AG09309 (cell line): ENCODE data around the gene TEAD2.

Experiments
- DNase-seq: peaks from one replicate; pipeline ENCODE4 v3.0.0-alpha.2; 2010; ENCODE audit warnings: low read depth
- H3K4me3 ChIP-seq: 2 replicates; pipeline ENCODE4 v1.5.1; 2011; ENCODE audit warnings: mild to moderate bottlenecking, low read depth, low read length, moderate library complexity; ENCODE audit not compliant: control insufficient read depth
- TF ChIP-seq, protein P1 (sequence below): IDR thresholded peaks from 2 replicates; pipeline ENCODE4 v1.5.1; 2011; ENCODE audit warnings: mild to moderate bottlenecking, low read depth, low read length, inconsistent platforms; ENCODE audit not compliant: insufficient read depth, control insufficient read depth; ENCODE audit errors: missing control alignments

The TEAD2 gene

DNA sequence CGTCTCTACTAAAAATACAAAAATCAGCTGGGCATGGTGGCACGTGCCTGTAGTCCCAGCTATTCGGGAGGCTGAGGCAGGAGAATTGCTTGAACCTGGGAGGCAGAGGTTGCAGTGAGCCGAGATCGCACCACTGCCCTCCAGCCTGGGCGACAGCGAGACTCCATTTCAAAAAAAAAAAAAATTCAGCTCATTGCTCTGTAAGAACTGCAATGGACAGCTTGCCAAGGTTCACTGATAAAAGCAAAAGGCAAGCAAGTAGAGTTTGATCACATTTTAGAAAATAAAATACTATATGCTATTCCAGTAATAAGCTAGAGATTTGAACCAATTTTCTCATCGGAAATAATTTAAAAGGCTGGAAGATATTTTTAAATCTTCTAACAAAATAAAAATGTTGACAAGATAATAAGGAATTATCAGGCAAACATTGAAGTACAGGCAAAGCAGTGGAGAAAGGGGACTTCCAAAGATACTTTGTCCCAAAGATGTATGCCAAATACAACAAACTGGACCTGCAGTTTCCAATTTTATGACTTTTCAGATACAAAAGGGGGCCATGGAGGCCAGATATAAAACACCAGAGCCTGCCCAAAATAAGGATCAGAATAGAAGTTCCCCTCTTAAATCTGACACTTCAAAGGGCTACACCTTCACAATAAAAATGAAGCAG is 66.9 kb downstream of the TEAD2 start:
- TF ChIP-seq, protein P1, sequence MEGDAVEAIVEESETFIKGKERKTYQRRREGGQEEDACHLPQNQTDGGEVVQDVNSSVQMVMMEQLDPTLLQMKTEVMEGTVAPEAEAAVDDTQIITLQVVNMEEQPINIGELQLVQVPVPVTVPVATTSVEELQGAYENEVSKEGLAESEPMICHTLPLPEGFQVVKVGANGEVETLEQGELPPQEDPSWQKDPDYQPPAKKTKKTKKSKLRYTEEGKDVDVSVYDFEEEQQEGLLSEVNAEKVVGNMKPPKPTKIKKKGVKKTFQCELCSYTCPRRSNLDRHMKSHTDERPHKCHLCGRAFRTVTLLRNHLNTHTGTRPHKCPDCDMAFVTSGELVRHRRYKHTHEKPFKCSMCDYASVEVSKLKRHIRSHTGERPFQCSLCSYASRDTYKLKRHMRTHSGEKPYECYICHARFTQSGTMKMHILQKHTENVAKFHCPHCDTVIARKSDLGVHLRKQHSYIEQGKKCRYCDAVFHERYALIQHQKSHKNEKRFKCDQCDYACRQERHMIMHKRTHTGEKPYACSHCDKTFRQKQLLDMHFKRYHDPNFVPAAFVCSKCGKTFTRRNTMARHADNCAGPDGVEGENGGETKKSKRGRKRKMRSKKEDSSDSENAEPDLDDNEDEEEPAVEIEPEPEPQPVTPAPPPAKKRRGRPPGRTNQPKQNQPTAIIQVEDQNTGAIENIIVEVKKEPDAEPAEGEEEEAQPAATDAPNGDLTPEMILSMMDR = no peak
- DNase-seq = no peak
- H3K4me3 ChIP-seq = no peak overlapping the region

DNA sequence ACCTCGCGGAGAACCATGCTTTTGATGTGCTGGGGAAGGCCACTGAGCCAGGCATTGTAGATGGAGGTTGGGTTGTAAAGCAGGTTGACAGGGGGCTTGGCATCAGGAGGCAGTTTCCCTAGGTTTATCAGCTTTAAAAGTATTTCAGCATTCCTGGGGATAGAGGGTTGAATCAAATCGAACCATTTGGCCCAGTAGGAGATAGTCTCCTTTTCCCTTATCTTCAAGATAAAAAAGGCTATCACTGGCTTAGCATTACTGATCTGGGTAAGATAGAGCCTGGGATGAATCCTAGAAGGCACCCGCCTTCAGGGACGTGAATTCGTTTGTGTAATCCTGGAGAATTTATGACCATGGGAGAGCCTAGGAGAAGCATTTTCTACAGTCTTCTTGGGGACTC is 67.8 kb downstream of the TEAD2 start:
- H3K4me3 ChIP-seq = no peak overlapping the region
- no peak for DNase-seq

More for the DNA sequence above, 67.8 kb downstream of the TEAD2 start:
- TF ChIP-seq, protein P1 = no peak
